Karpas-422 (cell line): ENCODE measurements around the gene RPL41. TPM values are rescaled to one million over a fixed set of nuclear protein-coding genes. Genes with fewer than 3 reads are reported as not detected.

Source experiments
- DNase-seq: peaks from one replicate; pipeline ENCODE4 v3.0.0-alpha.2; 2015
- H2AFZ ChIP-seq: fragments of 200-600 bp; sonication (generic); 2 replicates; pipeline ENCODE4 v1.6.1; 2014; ENCODE audit warnings: antibody characterized with exemption, low read length, mixed read lengths
- H3K27ac ChIP-seq: fragments of 200-600 bp; sonication (generic); 2 replicates; pipeline ENCODE4 v1.5.1; 2014; ENCODE audit warnings: mild to moderate bottlenecking, low read length, moderate library complexity
- H3K27me3 ChIP-seq: fragments of 200-600 bp; sonication (generic); 2 replicates; pipeline ENCODE4 v1.6.1; 2014; ENCODE audit warnings: low read length, mixed read lengths
- H3K36me3 ChIP-seq: fragments of 200-600 bp; sonication (generic); 2 replicates; pipeline ENCODE4 v1.6.1; 2014; ENCODE audit warnings: low read length, mixed read lengths; ENCODE audit not compliant: insufficient read depth
- H3K4me1 ChIP-seq: fragments of 200-600 bp; sonication (generic); 2 replicates; pipeline ENCODE4 v1.6.1; 2014; ENCODE audit warnings: mild to moderate bottlenecking, low read length, mixed read lengths
- H3K4me2 ChIP-seq: fragments of 200-600 bp; sonication (generic); 2 replicates; pipeline ENCODE4 v1.6.1; 2014; ENCODE audit warnings: low read length, low read depth, mild to moderate bottlenecking; ENCODE audit not compliant: poor library complexity, severe bottlenecking
- H3K4me3 ChIP-seq: fragments of 200-600 bp; sonication (generic); 2 replicates; pipeline ENCODE4 v1.5.1; 2014; ENCODE audit warnings: mild to moderate bottlenecking, antibody characterized with exemption, low read length, mixed read lengths
- H3K79me2 ChIP-seq: fragments of 200-600 bp; sonication (generic); 2 replicates; pipeline ENCODE4 v1.6.1; 2014; ENCODE audit warnings: mild to moderate bottlenecking, low read length, mixed read lengths
- H3K9ac ChIP-seq: fragments of 200-600 bp; sonication (generic); 2 replicates; pipeline ENCODE4 v1.6.0; 2014; ENCODE audit warnings: low read length
- H3K9me2 ChIP-seq: fragments of 200-600 bp; sonication (generic), shearing (Covaris generic); replicated peaks from 2 replicates; pipeline ENCODE4 v1.6.0; 2014; ENCODE audit warnings: mild to moderate bottlenecking, low read length, moderate library complexity; ENCODE audit not compliant: insufficient read depth
- H3K9me3 ChIP-seq: fragments of 300-700, 200-600 bp; sonication (generic); 2 replicates; pipeline ENCODE4 v1.6.1; 2014; ENCODE audit warnings: low read length, mixed read lengths
- H4K20me1 ChIP-seq: fragments of 200-600 bp; sonication (generic); 2 replicates; pipeline ENCODE4 v1.6.1; 2014; ENCODE audit warnings: mild to moderate bottlenecking, antibody characterized with exemption, low read length, low read depth; ENCODE audit not compliant: insufficient read depth
- total RNA-seq: library from RNA; depleted of rRNA; stranded (reverse); fragments of >200 nt; shearing (Covaris generic); gene quantifications from 2 replicates; pipeline ENCODE4 v1.2.3, GENCODE V29; 2014; ENCODE audit warnings: low replicate concordance

Gene RPL41
- total RNA-seq, 1 experiment from 2014 or later, result 7,506 TPM

GRCh38 chr12:56126732-56127239, 10.4 kb downstream of the RPL41 start:
- Histone ChIP-seq H4K20me1 (no peaks in the 10 kb centered on the region), H2AFZ (no peak overlapping the region), H3K4me3 (peak overlapping the region; percentile 63), H3K4me1 (peaks cover 28% of the 10 kb centered on the region), H3K27ac (peak overlapping the region; percentile 88), H3K9me3 (no peaks in the 10 kb centered on the region), H3K79me2 (peaks cover 27% of the 10 kb centered on the region), H3K4me2 (peak overlapping the region; percentile 90), H3K9ac (peak overlapping the region; percentile 65), H3K27me3 (no peaks in the 10 kb centered on the region), H3K36me3 (peaks cover 14% of the 10 kb centered on the region), H3K9me2 (no peaks in the 10 kb centered on the region)
- DNase-seq, result peak; percentile 67

GRCh38 chr12:56127485-56127887, 11.1 kb downstream of the RPL41 start:
- no peaks in the 10 kb centered on the region for H4K20me1 ChIP-seq
- peaks cover 27% of the 10 kb centered on the region for H3K79me2 ChIP-seq
- no peaks in the 10 kb centered on the region for H3K27me3 ChIP-seq
- H3K9me3 ChIP-seq, result no peaks in the 10 kb centered on the region
- H3K27ac ChIP-seq, result peak overlapping the region; percentile 88
- H3K4me3 ChIP-seq, result peak overlapping the region; percentile 63
- H3K4me2 ChIP-seq, result peak overlapping the region; percentile 90
- peaks cover 18% of the 10 kb centered on the region for H3K36me3 ChIP-seq
- H3K9me2 ChIP-seq, result no peaks in the 10 kb centered on the region
- peak overlapping the region; percentile 65 for H3K9ac ChIP-seq
- H3K4me1 ChIP-seq, result peaks cover 28% of the 10 kb centered on the region
- DNase-seq, result no peak
- H2AFZ ChIP-seq, result no peak overlapping the region

- H3K27me3 ChIP-seq, result no peaks in the 10 kb centered on the region
- peak; percentile 100 for DNase-seq
- peak within 1 kb of the TSS; percentile 88 for H3K27ac ChIP-seq
- H2AFZ ChIP-seq, result no peak within 1 kb of the TSS
- H3K79me2 ChIP-seq, result peaks cover 27% of the 10 kb centered on the region
- H3K4me3 ChIP-seq, result peak within 1 kb of the TSS; percentile 73
- no peaks in the 10 kb centered on the region for H3K9me3 ChIP-seq
- no peaks in the 10 kb centered on the region for H3K9me2 ChIP-seq
- peaks cover 19% of the 10 kb centered on the region for H3K36me3 ChIP-seq
- H4K20me1 ChIP-seq, result no peaks in the 10 kb centered on the region
- peak within 1 kb of the TSS; percentile 90 for H3K4me2 ChIP-seq
- peak within 1 kb of the TSS; percentile 82 for H3K9ac ChIP-seq
- peaks cover 28% of the 10 kb centered on the region for H3K4me1 ChIP-seq
Measured at GRCh38 chr12:56127888-56128669, 11.6 kb downstream of the RPL41 start, which contains the start of gene ESYT1. Gene ESYT1 (plus strand): TSS chr12:56128267. CDS start chr12:56128320, 53 bp downstream.

- Histone ChIP-seq H3K9ac (peak overlapping the region; percentile 82), H3K27me3 (no peaks in the 10 kb centered on the region), H2AFZ (no peak overlapping the region), H4K20me1 (no peaks in the 10 kb centered on the region), H3K4me1 (peaks cover 28% of the 10 kb centered on the region), H3K9me3 (no peaks in the 10 kb centered on the region), H3K79me2 (peaks cover 26% of the 10 kb centered on the region), H3K9me2 (no peaks in the 10 kb centered on the region), H3K4me3 (peak overlapping the region; percentile 73), H3K4me2 (peak overlapping the region; percentile 87), H3K27ac (peak overlapping the region; percentile 13; the same call in 1 of the 2 replicates), H3K36me3 (peaks cover 23% of the 10 kb centered on the region)
- peak; percentile 61 for DNase-seq
Measured at GRCh38 chr12:56128670-56129205, 12.3 kb downstream of the RPL41 start.

GRCh38 chr12:56129206-56129941, 12.9 kb downstream of the RPL41 start:
- Histone ChIP-seq H3K4me3 (peak overlapping the region; percentile 73), H3K4me2 (peak overlapping the region; percentile 87), H3K27ac (peak overlapping the region; percentile 13; the same call in 1 of the 2 replicates), H3K4me1 (peaks cover 28% of the 10 kb centered on the region), H4K20me1 (no peaks in the 10 kb centered on the region), H3K27me3 (no peaks in the 10 kb centered on the region), H3K79me2 (peaks cover 23% of the 10 kb centered on the region), H2AFZ (no peak overlapping the region), H3K9me2 (no peaks in the 10 kb centered on the region), H3K9me3 (no peaks in the 10 kb centered on the region), H3K36me3 (peaks cover 28% of the 10 kb centered on the region), H3K9ac (peak overlapping the region; percentile 82)
- DNase-seq, result peak; percentile 84

GRCh38 chr12:56129942-56130495, 13.6 kb downstream of the RPL41 start:
- H3K9ac ChIP-seq, result peak overlapping the region; percentile 82
- H3K79me2 ChIP-seq, result peaks cover 23% of the 10 kb centered on the region
- peak overlapping the region; percentile 87 for H3K4me2 ChIP-seq
- H3K27ac ChIP-seq, result no peak overlapping the region
- no peaks in the 10 kb centered on the region for H4K20me1 ChIP-seq
- H3K4me3 ChIP-seq, result peak overlapping the region; percentile 73
- no peak for DNase-seq
- H3K9me3 ChIP-seq, result no peaks in the 10 kb centered on the region
- H3K27me3 ChIP-seq, result no peaks in the 10 kb centered on the region
- no peak overlapping the region for H2AFZ ChIP-seq
- H3K9me2 ChIP-seq, result no peaks in the 10 kb centered on the region
- H3K36me3 ChIP-seq, result peaks cover 29% of the 10 kb centered on the region
- H3K4me1 ChIP-seq, result peaks cover 28% of the 10 kb centered on the region

GRCh38 chr12:56130876-56131275, 14.4 kb downstream of the RPL41 start:
- H4K20me1 ChIP-seq, result no peaks in the 10 kb centered on the region
- peaks cover 23% of the 10 kb centered on the region for H3K79me2 ChIP-seq
- no peak for DNase-seq
- no peak overlapping the region for H3K27ac ChIP-seq
- H3K4me2 ChIP-seq, result no peak overlapping the region
- no peaks in the 10 kb centered on the region for H3K9me2 ChIP-seq
- H3K36me3 ChIP-seq, result peaks cover 29% of the 10 kb centered on the region
- no peak overlapping the region for H2AFZ ChIP-seq
- no peaks in the 10 kb centered on the region for H3K27me3 ChIP-seq
- no peak overlapping the region for H3K9ac ChIP-seq
- no peaks in the 10 kb centered on the region for H3K9me3 ChIP-seq
- no peak overlapping the region for H3K4me3 ChIP-seq
- peaks cover 24% of the 10 kb centered on the region for H3K4me1 ChIP-seq
